Ectodermal cell (in vitro differentiated cells): Measurements from ENCODE around the gene AMDHD2. TPM values are rescaled to one million over a fixed set of nuclear protein-coding genes. Genes with fewer than 3 reads are reported as not detected.
A peak's percentile ranks its signal among the peaks of the same experiment; 100 is the strongest.

ENCODE experiments used
- H3K27ac ChIP-seq: 2 replicates; pipeline ENCODE4 v1.7.0; 2013; ENCODE audit warnings: mild to moderate bottlenecking, low read depth, low read length; ENCODE audit not compliant: insufficient read depth, poor library complexity, severe bottlenecking
- H3K27me3 ChIP-seq: 2 replicates; pipeline ENCODE4 v1.7.0; 2013; ENCODE audit warnings: mild to moderate bottlenecking, low read length; ENCODE audit not compliant: insufficient read depth, control insufficient read depth, poor library complexity, severe bottlenecking
- H3K36me3 ChIP-seq: one replicate; pipeline ENCODE4 v1.7.0; 2013; ENCODE audit warnings: low read length; ENCODE audit not compliant: control insufficient read depth, insufficient read depth
- H3K4me1 ChIP-seq: one replicate; pipeline ENCODE4 v1.7.0; 2013; ENCODE audit warnings: low read length; ENCODE audit not compliant: control insufficient read depth, insufficient read depth
- H3K4me3 ChIP-seq: 2 replicates; pipeline ENCODE4 v1.7.0; 2013; ENCODE audit warnings: low read depth, low read length, control low read depth; ENCODE audit not compliant: insufficient read depth
- H3K9me3 ChIP-seq: 2 replicates; pipeline ENCODE4 v1.7.0; 2013; ENCODE audit warnings: mild to moderate bottlenecking, low read length, moderate library complexity; ENCODE audit not compliant: control insufficient read depth
- WGBS, 2 experiments: methylation state at CpG; one replicate each; pipeline ENCODE4 v1.1.7; 2013; ENCODE audit warnings: missing lambda C conversion rate in 2 of 2; 5-methylcytosine and 5-hydroxymethylcytosine counted together
- polyA plus RNA-seq, 4 experiments: library from polyadenylated mRNA; stranded (reverse); fragments of 50-300 nt; gene quantifications; one replicate each; pipeline ENCODE4 v1.2.3, GENCODE V29; 2013

Gene AMDHD2, protein sequence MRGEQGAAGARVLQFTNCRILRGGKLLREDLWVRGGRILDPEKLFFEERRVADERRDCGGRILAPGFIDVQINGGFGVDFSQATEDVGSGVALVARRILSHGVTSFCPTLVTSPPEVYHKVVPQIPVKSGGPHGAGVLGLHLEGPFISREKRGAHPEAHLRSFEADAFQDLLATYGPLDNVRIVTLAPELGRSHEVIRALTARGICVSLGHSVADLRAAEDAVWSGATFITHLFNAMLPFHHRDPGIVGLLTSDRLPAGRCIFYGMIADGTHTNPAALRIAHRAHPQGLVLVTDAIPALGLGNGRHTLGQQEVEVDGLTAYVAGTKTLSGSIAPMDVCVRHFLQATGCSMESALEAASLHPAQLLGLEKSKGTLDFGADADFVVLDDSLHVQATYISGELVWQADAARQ
- 38.7 TPM for polyA plus RNA-seq (2013, experiment 1 of 4)
- 42.6 TPM for polyA plus RNA-seq (2013, experiment 2 of 4)
- 31.2 TPM for polyA plus RNA-seq (2013, experiment 3 of 4)
- 29.5 TPM for polyA plus RNA-seq (2013, experiment 4 of 4)

DNA sequence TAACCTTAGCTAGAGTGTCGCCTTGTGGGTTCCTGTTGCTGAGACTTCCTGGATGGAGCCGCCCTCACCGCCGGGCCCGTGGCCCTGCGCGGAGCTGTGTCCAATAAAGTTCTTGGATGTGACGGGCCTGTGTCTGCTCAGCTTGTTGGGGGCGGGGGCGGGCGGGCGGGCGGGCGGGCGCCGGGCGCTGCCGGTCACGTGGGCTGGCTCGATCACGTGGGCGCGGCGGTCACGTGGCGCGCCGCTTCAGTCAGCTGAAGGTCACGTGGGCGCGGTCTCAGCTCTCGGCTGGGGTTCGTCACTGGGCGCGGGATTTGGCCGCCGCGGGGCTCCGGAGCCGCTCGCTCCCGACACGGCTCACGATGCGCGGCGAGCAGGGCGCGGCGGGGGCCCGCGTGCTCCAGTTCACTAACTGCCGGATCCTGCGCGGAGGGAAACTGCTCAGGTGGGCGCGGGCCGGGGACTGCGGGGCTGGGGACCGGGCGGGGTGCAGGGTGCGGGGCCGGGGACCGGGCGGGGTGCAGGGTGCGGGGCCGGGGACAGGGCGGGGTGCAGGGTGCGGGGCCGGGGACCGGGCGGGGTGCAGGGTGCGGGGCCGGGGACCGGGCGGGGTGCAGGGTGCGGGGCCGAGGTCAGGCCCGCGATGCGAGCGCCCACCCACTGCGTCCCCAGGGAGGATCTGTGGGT lies at the start of gene AMDHD2:
TSS of gene AMDHD2 (plus strand) at position 275 of the 687 bp plus-strand sequence. CDS start at position 363, 88 bp downstream.
- Histone ChIP-seq H3K9me3 (no peaks in the 10 kb centered on the region), H3K36me3 (peaks cover 12% of the 10 kb centered on the region), H3K27me3 (no peaks in the 10 kb centered on the region), H3K4me3 (peak within 1 kb of the TSS; percentile 64), H3K4me1 (peaks cover 21% of the 10 kb centered on the region), H3K27ac (peak within 1 kb of the TSS; percentile 36)
- WGBS, 2 experiments = 1% methylated on average over 83 of the region's 83 CpGs

DNA sequence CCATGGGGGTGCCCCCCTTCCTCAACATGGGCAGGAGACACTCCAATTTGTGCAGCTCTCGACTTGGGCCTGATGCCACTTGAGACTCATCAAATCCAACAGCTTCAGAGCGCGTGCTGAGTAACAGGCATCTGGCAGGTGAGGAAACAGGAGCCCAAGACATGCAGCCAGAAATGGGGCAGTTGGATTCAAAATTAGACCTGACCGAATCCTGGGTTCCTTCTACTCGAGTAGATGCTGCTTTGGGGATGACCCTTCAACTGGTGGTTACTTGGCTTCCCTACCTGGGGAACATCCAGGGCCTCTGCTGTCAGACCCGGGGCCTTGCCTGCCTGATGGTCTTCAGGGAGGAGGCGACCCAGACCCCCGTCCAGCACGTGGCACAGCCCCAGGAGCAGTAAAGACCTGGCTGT lies 49.6 kb upstream of the AMDHD2 start:
- WGBS, 2 experiments = 49 to 53% methylated on average over 9 of the region's 9 CpGs
- Histone ChIP-seq H3K27ac (no peak overlapping the region), H3K4me3 (peak overlapping the region; percentile 28), H3K27me3 (peaks cover 69% of the 10 kb centered on the region), H3K36me3 (no peaks in the 10 kb centered on the region), H3K4me1 (peaks cover 36% of the 10 kb centered on the region), H3K9me3 (no peaks in the 10 kb centered on the region)

DNA sequence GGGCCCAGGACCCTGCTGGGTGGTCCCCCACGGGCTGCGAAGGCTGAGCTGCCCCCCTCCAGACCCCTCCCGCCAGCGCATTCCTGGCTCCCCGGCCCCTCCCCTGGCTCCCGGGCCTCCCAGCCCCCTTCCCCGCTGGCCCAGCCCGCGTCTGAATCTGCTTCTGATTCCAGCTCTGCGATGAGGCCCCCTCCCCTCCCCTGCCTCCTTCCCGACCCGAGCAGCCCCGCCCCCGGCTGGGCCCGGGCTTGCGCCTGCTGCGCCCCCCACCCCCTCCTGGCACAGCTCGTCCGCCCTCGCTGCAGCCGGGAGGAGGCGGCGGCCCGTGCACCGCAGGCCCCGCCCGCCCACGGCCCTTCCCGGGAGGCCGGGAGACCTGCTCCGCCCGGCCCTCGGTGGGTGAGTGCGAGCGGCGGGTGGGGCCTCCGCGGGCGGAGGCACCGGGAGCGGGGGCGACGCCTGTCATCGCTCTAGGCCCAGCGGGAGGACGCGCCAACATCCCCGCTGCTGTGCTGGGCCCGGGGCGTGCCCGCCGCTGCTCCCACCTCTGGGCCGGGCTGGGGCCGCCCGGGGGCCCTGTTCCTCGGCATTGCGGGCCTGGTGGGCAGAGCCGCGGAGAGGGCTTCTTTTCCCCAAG lies 49.0 kb upstream of the AMDHD2 start, which contains the start of gene NTN3:
TSS of gene NTN3 (plus strand) at position 282 of the 637 bp plus-strand sequence. CDS start 405 bp downstream, outside the sequence.
- Histone ChIP-seq H3K36me3 (no peaks in the 10 kb centered on the region), H3K27me3 (peaks cover 74% of the 10 kb centered on the region), H3K4me1 (peaks cover 41% of the 10 kb centered on the region), H3K4me3 (peak within 1 kb of the TSS; percentile 28), H3K27ac (no peak within 1 kb of the TSS), H3K9me3 (no peaks in the 10 kb centered on the region)
- 1% methylated on average over 55 to 59 of the region's 59 CpGs for WGBS, 2 experiments

DNA sequence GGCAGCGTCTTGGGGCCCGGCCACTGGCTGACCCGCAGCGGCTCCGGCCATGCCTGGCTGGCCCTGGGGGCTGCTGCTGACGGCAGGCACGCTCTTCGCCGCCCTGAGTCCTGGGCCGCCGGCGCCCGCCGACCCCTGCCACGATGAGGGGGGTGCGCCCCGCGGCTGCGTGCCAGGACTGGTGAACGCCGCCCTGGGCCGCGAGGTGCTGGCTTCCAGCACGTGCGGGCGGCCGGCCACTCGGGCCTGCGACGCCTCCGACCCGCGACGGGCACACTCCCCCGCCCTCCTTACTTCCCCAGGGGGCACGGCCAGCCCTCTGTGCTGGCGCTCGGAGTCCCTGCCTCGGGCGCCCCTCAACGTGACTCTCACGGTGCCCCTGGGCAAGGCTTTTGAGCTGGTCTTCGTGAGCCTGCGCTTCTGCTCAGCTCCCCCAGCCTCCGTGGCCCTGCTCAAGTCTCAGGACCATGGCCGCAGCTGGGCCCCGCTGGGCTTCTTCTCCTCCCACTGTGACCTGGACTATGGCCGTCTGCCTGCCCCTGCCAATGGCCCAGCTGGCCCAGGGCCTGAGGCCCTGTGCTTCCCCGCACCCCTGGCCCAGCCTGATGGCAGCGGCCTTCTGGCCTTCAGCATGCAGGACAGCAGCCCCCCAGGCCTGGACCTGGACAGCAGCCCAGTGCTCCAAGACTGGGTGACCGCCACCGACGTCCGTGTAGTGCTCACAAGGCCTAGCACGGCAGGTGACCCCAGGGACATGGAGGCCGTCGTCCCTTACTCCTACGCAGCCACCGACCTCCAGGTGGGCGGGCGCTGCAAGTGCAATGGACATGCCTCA lies 48.3 kb upstream of the AMDHD2 start:
- peaks cover 81% of the 10 kb centered on the region for H3K27me3 ChIP-seq
- H3K9me3 ChIP-seq = no peaks in the 10 kb centered on the region
- H3K4me3 ChIP-seq = peak overlapping the region; percentile 28
- peaks cover 43% of the 10 kb centered on the region for H3K4me1 ChIP-seq
- H3K27ac ChIP-seq = no peak overlapping the region
- WGBS, 2 experiments = 40 to 41% methylated on average over 61 of the region's 61 CpGs
- no peaks in the 10 kb centered on the region for H3K36me3 ChIP-seq

DNA sequence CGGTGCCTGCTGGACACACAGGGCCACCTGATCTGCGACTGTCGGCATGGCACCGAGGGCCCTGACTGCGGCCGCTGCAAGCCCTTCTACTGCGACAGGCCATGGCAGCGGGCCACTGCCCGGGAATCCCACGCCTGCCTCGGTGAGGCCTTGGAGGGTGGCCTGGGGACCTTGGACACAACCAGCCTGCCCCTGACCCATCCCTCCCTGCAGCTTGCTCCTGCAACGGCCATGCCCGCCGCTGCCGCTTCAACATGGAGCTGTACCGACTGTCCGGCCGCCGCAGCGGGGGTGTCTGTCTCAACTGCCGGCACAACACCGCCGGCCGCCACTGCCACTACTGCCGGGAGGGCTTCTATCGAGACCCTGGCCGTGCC lies 47.7 kb upstream of the AMDHD2 start:
- Histone ChIP-seq H3K27ac (no peak overlapping the region), H3K9me3 (no peaks in the 10 kb centered on the region), H3K4me3 (no peak overlapping the region), H3K27me3 (peaks cover 81% of the 10 kb centered on the region), H3K4me1 (peaks cover 43% of the 10 kb centered on the region), H3K36me3 (no peaks in the 10 kb centered on the region)
- WGBS, 2 experiments = 93 to 95% methylated on average over 27 of the region's 27 CpGs

DNA sequence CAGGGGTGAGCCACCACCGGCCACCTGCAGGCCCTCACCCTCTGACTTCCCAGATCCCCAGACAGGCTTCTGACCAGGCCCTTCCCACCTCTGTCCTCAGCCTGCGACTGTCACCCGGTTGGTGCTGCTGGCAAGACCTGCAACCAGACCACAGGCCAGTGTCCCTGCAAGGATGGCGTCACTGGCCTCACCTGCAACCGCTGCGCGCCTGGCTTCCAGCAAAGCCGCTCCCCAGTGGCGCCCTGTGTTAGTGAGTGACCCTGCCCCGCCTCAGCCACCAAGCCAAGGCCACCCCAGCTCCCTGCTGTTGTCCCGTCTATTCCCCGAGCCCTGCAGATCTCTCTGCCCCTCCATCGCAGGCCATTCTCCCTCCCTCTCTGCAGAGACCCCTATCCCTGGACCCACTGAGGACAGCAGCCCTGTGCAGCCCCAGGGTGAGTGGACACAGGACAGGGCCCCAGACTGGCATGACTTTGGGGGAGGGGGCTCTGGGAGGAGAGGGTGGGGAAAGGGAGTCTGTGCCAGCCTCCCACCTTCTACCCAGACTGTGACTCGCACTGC lies 47.2 kb upstream of the AMDHD2 start:
- peak overlapping the region; percentile 70 for H3K4me3 ChIP-seq
- H3K27me3 ChIP-seq = peaks cover 79% of the 10 kb centered on the region
- peaks cover 43% of the 10 kb centered on the region for H3K4me1 ChIP-seq
- WGBS, 2 experiments = 87 to 88% methylated on average over 14 of the region's 14 CpGs
- no peaks in the 10 kb centered on the region for H3K9me3 ChIP-seq
- no peak overlapping the region for H3K27ac ChIP-seq
- H3K36me3 ChIP-seq = no peaks in the 10 kb centered on the region

DNA sequence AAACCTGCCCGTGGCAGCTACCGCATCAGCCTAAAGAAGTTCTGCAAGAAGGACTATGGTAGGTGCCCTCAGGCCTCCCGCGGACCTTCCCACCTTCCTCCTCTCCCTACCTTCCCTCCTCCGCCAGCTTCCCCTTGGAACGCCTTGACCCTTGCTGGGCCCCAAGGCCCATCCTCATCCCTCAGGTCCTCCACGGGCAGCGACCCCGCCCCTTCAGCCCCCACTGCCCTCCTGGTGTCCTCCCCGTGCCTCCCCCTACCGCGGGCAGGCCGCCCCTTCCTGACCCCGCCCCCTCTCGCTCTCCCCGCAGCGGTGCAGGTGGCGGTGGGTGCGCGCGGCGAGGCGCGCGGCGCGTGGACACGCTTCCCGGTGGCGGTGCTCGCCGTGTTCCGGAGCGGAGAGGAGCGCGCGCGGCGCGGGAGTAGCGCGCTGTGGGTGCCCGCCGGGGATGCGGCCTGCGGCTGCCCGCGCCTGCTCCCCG lies 46.7 kb upstream of the AMDHD2 start:
- Histone ChIP-seq H3K9me3 (no peaks in the 10 kb centered on the region), H3K4me1 (peaks cover 43% of the 10 kb centered on the region), H3K27me3 (peaks cover 74% of the 10 kb centered on the region), H3K36me3 (no peaks in the 10 kb centered on the region), H3K27ac (no peak overlapping the region), H3K4me3 (peak overlapping the region; percentile 70)
- WGBS, 2 experiments = 7% methylated on average over 49 of the region's 49 CpGs

DNA sequence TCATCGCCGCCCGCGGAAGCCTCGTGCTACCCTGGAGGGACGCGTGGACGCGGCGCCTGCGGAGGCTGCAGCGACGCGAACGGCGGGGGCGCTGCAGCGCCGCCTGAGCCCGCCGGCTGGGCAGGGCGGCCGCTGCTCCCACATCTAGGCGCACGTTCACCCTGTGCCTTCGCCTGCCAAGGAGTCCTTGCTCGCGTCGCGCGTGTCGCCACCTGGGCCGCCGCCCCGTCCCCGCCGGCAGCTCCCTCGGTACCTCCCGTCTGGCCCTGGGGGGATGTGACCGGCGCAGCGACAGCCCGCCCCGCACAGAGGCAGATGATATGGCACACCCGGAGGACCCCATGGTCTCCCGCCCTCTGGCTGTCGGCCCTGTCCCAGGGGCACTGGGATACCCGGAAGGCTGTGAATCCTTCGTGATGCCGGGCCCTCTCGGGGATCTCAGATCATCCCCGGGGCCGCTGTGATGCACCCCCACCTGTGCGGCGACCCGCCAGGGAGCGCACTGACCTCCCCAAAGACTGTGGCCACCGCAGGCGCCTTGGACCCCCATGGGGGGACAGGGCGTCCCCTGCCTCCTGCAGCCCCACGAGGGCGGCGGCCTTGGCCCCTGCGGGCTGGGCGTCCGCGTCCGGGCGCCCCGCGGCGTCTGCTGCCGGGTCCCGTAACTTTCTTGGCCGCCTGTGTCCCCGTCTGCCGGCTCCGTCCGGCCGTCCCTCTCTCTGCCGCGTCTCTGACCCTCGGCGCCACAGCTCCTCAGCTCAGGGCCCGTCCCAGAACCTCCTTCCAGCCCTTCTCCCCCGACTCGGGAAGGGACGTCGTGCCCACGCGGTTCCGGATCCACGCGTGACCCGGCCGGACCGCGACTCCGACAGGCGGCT lies 45.9 kb upstream of the AMDHD2 start:
- Histone ChIP-seq H3K4me1 (peaks cover 37% of the 10 kb centered on the region), H3K27ac (peak overlapping the region; percentile 26), H3K9me3 (no peaks in the 10 kb centered on the region), H3K36me3 (no peaks in the 10 kb centered on the region), H3K4me3 (peak overlapping the region; percentile 70), H3K27me3 (peaks cover 68% of the 10 kb centered on the region)
- 0 to 1% methylated on average over 100 of the region's 100 CpGs for WGBS, 2 experiments
